SU-DHL-6 (cell line): ENCODE results near the gene SGPP1.

Experiments
- CTCF ChIP-seq: fragments of 200-600 bp; sonication (generic); IDR thresholded peaks from one replicate; pipeline ENCODE4 v1.5.1; 2017; ENCODE audit warnings: antibody characterized with exemption, mild to moderate bottlenecking, low read length, moderate library complexity; ENCODE audit not compliant: insufficient read depth, poor library complexity, severe bottlenecking
- EZH2phosphoT487 ChIP-seq: fragments of 200-600 bp; sonication (generic), shearing (Covaris generic); conservative IDR thresholded peaks from 2 replicates; pipeline ENCODE4 v1.6.1; 2018; ENCODE audit warnings: mild to moderate bottlenecking, antibody characterized with exemption, low read length, moderate library complexity, mixed read lengths

- TF ChIP-seq CTCF, result no peak
- no peak for TF ChIP-seq EZH2phosphoT487
These were observed 22.2 kb downstream of the SGPP1 start for GRCh38 chr14:63705561-63706070.
